K562 (cell line): ENCODE data around the gene ABCC9. TPM values are rescaled to one million over a fixed set of nuclear protein-coding genes. Genes with fewer than 3 reads are reported as not detected.

Experiments used
- ATAC-seq: fragments of 200-7000 bp; cut with Tn5 transposase; 3 replicates; pipeline ENCODE4 v1.9.1; 2020; ENCODE audit warnings: moderate library complexity
- BruUV-seq: library from RNA; stranded (reverse); fragments of 400-500 nt; replicated peaks from 2 replicates; lab custom pipeline; 2021; lab: Mats Ljungman, UMichigan
- CTCF ChIA-PET: fragments of 300-600 bp; formaldehyde crosslinking; extraction: SDS; loops from one replicate; lab custom pipeline; 2021; ENCODE audit warnings: low intra/inter-chr PET ratio; lab: Yijun Ruan, JAX
- POLR2A ChIA-PET: fragments of 300-600, 350-650 bp; sonication (Branson Sonifier 250); formaldehyde crosslinking; extraction: SDS; loops from one replicate; lab custom pipeline; 2021; ENCODE audit warnings: antibody characterized with exemption, inconsistent platforms; lab: Yijun Ruan, JAX
- DNase-seq, 4 experiments: peaks; one replicate each; pipeline versions ENCODE4 v3.0.0 to v3.0.0-alpha.2; 2011 to 2018; ENCODE audit warnings: low spot score in 3 of 4, mixed read lengths in 3 of 4; ENCODE audit errors: extremely low read depth in 1 of 4
- FAIRE-seq: peaks from 2 replicates; lab custom pipeline; 2011; peaks lifted over from hg19 to GRCh38; lab: Jason Lieb, UNC
- H2AFZ ChIP-seq: 2 replicates; pipeline ENCODE4 v1.6.0; 2011; ENCODE audit warnings: low read depth, low read length, control low read depth, inconsistent platforms
- H3K27ac ChIP-seq: fragments of 200-600 bp; 3 replicates; pipeline ENCODE4 v1.8.0; 2011; ENCODE audit warnings: low read depth, mild to moderate bottlenecking, control low read depth, inconsistent platforms, low read length, moderate library complexity, mixed read lengths; ENCODE audit errors: extremely low read depth
- H3K27me3 ChIP-seq, 2 experiments: fragments of 300-600 bp in 1 of 2; 2 replicates in 1 of 2; 3 replicates in 1 of 2; pipeline versions ENCODE4 v1.6.0 to v1.8.0; 2011; ENCODE audit warnings: inconsistent platforms in 2 of 2, low read length in 2 of 2, mild to moderate bottlenecking in 1 of 2, mixed read lengths in 1 of 2, moderate library complexity in 1 of 2; ENCODE audit not compliant: control insufficient read depth in 2 of 2, insufficient read depth in 2 of 2
- H3K36me3 ChIP-seq: fragments of 300-600 bp; 3 replicates; pipeline ENCODE4 v1.8.0; 2011; ENCODE audit warnings: mild to moderate bottlenecking, low read length, inconsistent platforms; ENCODE audit not compliant: control insufficient read depth, insufficient read depth
- H3K4me1 ChIP-seq, 2 experiments: fragments of 200-600 bp in 1 of 2; replicated peaks in 1 of 2; 2 replicates in 1 of 2; 3 replicates in 1 of 2; pipeline versions ENCODE4 v1.5.1 to v1.8.0; 2011; ENCODE audit warnings: inconsistent platforms in 2 of 2, low read length in 2 of 2, mild to moderate bottlenecking in 1 of 2, mixed read lengths in 1 of 2, moderate library complexity in 1 of 2; ENCODE audit not compliant: control insufficient read depth in 2 of 2, insufficient read depth in 2 of 2
- H3K4me2 ChIP-seq: 2 replicates; pipeline ENCODE4 v1.6.1; 2011; ENCODE audit warnings: low read length, control low read depth, inconsistent platforms, mixed read lengths; ENCODE audit not compliant: insufficient read depth
- H3K4me3 ChIP-seq: fragments of 200-600 bp; sonication (generic), shearing (Covaris generic); 2 replicates; pipeline ENCODE4 v1.5.1; 2016; ENCODE audit warnings: control low read depth, inconsistent platforms
- H3K79me2 ChIP-seq: fragments of 200-600 bp; 3 replicates; pipeline ENCODE4 v1.8.0; 2011; ENCODE audit warnings: low read length, inconsistent platforms; ENCODE audit not compliant: control insufficient read depth, insufficient read depth
- H3K9ac ChIP-seq, 2 experiments: 2 replicates each; pipeline versions ENCODE4 v1.6.0 to v1.6.1; 2011; ENCODE audit warnings: low read depth in 2 of 2, low read length in 2 of 2, control low read depth in 1 of 2, inconsistent platforms in 1 of 2, mild to moderate bottlenecking in 1 of 2, mixed read lengths in 1 of 2; ENCODE audit not compliant: insufficient read depth in 1 of 2
- H3K9me1 ChIP-seq: one replicate; pipeline ENCODE4 v1.6.0; 2011; ENCODE audit warnings: inconsistent platforms, mild to moderate bottlenecking, low read length, moderate library complexity; ENCODE audit not compliant: control insufficient read depth, insufficient read depth
- H3K9me3 ChIP-seq: replicated peaks from 2 replicates; pipeline ENCODE4 v1.5.1; 2011; ENCODE audit warnings: low read depth, low read length, inconsistent platforms; ENCODE audit not compliant: control insufficient read depth, insufficient read depth
- H4K20me1 ChIP-seq: replicated peaks from 2 replicates; pipeline ENCODE4 v1.6.1; 2011; ENCODE audit warnings: low read length, inconsistent platforms, mixed read lengths; ENCODE audit not compliant: control insufficient read depth, insufficient read depth
- ARNT ChIP-seq, 2 experiments: fragments of 450-650 bp; IDR thresholded peaks; 2 replicates each; pipeline ENCODE4 v1.6.1; 2016; ENCODE audit warnings: mild to moderate bottlenecking in 1 of 2
- BCOR ChIP-seq: fragments of 450-650 bp; IDR thresholded peaks from 2 replicates; pipeline ENCODE4 v1.6.1; 2016
- CHCHD3 ChIP-seq: fragments of 250-450 bp; sonication (Bioruptor Pico); IDR thresholded peaks from 2 replicates; pipeline ENCODE4 v2.1.2; 2022; ENCODE audit warnings: mild to moderate bottlenecking
- FOXP1 ChIP-seq: sonication (generic); formaldehyde crosslinking; IDR thresholded peaks from 2 replicates; pipeline ENCODE4 v1.8.0; 2022; ENCODE audit warnings: mild to moderate bottlenecking, missing genetic modification reagents
- HINFP ChIP-seq: fragments of 450-650 bp; conservative IDR thresholded peaks from 2 replicates; pipeline ENCODE4 v1.6.1; 2016; ENCODE audit warnings: missing genetic modification characterization, low read depth, mild to moderate bottlenecking, control low read depth, missing compliant biosample characterization
- MAX ChIP-seq: sonication (generic); formaldehyde crosslinking; IDR thresholded peaks from 2 replicates; pipeline ENCODE4 v1.9.0; 2022; ENCODE audit warnings: mild to moderate bottlenecking, missing genetic modification reagents
- MCM5 ChIP-seq: fragments of 450-650 bp; IDR thresholded peaks from 2 replicates; pipeline ENCODE4 v1.6.1; 2016; ENCODE audit warnings: low read depth
- MTA1 ChIP-seq: fragments of 450-650 bp; IDR thresholded peaks from 2 replicates; pipeline ENCODE4 v1.6.1; 2017; ENCODE audit warnings: borderline replicate concordance
- MYC ChIP-seq, 2 experiments: fragments of 250-450 bp in 1 of 2; sonication (Bioruptor Pico) in 1 of 2; IDR thresholded peaks; 2 replicates each; pipeline versions ENCODE4 v1.5.1 to v1.6.1; 2012 to 2021; ENCODE audit warnings: low read depth in 2 of 2, borderline replicate concordance in 1 of 2, improper control_type of control experiment in 1 of 2, low read length in 1 of 2, mild to moderate bottlenecking in 1 of 2, moderate library complexity in 1 of 2
- NCOA6 ChIP-seq: fragments of 450-650 bp; IDR thresholded peaks from 2 replicates; pipeline ENCODE4 v1.6.1; 2017; ENCODE audit warnings: mild to moderate bottlenecking
- PHF21A ChIP-seq: fragments of 450-650 bp; IDR thresholded peaks from 2 replicates; pipeline ENCODE4 v1.6.1; 2017; ENCODE audit warnings: low read depth, borderline replicate concordance
- SAFB ChIP-seq: fragments of 200-400 bp; formaldehyde crosslinking; IDR thresholded peaks from 2 replicates; pipeline ENCODE4 v1.6.1; 2017; ENCODE audit warnings: low read depth, low read length, borderline replicate concordance
- SMARCE1 ChIP-seq: fragments of 450-650 bp; IDR thresholded peaks from 2 replicates; pipeline ENCODE4 v1.7.1; 2016; ENCODE audit warnings: mild to moderate bottlenecking
- U2AF2 ChIP-seq: fragments of 200-400 bp; formaldehyde crosslinking; optimal IDR thresholded peaks from 2 replicates; pipeline ENCODE3; 2017; ENCODE audit warnings: low read depth, mild to moderate bottlenecking, low read length
- ZBTB34 ChIP-seq: fragments of 250-450 bp; sonication (Bioruptor Pico); IDR thresholded peaks from 2 replicates; pipeline ENCODE4 v1.8.0; 2021; ENCODE audit warnings: mild to moderate bottlenecking, moderate library complexity
- ZBTB9 ChIP-seq: fragments of 450-650 bp; formaldehyde crosslinking; IDR thresholded peaks from 2 replicates; pipeline ENCODE4 v1.4.0; 2020; ENCODE audit warnings: mild to moderate bottlenecking, moderate library complexity
- ZKSCAN8 ChIP-seq: fragments of 200-800 bp; sonication (Bioruptor generic); IDR thresholded peaks from 2 replicates; pipeline ENCODE4 v1.6.1; 2016; ENCODE audit warnings: missing genetic modification characterization, missing compliant biosample characterization
- ZNF507 ChIP-seq: conservative IDR thresholded peaks from 2 replicates; pipeline ENCODE4 v1.6.1; 2017; ENCODE audit warnings: missing genetic modification characterization, missing compliant biosample characterization
- ZNF696 ChIP-seq: fragments of 250-450 bp; sonication (Bioruptor Pico); conservative IDR thresholded peaks from 2 replicates; pipeline ENCODE4 v1.4.0; 2020; ENCODE audit warnings: mild to moderate bottlenecking, moderate library complexity
- WGBS: fragments of 100-300 bp; shearing (Covaris generic); methylation state at CpG from one replicate; pipeline ENCODE4 v1.1.6; 2016; ENCODE audit warnings: low coverage, mixed read lengths; ENCODE audit not compliant: insufficient coverage; ENCODE audit errors: missing lambda C conversion rate; 5-methylcytosine and 5-hydroxymethylcytosine counted together
- in situ Hi-C: fragments of 300-500 bp; cut with MboI; formaldehyde crosslinking; loops from 4 replicates; pipeline ENCODE4 v1.15.0; 2018; ENCODE audit warnings: inconsistent platforms, mixed read lengths
- intact Hi-C: fragments of 100-400 bp; cut with micrococcal nuclease; formaldehyde crosslinking; loops from 2 replicates; pipeline ENCODE4 v1.14.2; 2022
- polyA plus RNA-seq, 8 experiments: library from polyadenylated mRNA; depleted of rRNA in 4 of 8; stranded (reverse) in 5 of 8; unstranded in 3 of 8; fragments of >200 nt; fragmentation: Nextera tagmentation in 2 of 8; fragmentation: Illumina TruSeq in 1 of 8; extraction: Ambion mirVana in 2 of 8; extraction: Trizol in 1 of 8; gene quantifications; 2 replicates each; pipeline versions ENCODE4 v1.2.1 to v1.2.3, GENCODE V29; 2011 to 2014; ENCODE audit warnings: inconsistent platforms in 1 of 8, missing spikeins in 1 of 8
- total RNA-seq, 7 experiments: library from RNA; depleted of rRNA in 6 of 7; stranded (reverse); fragments of >200 nt in 6 of 7; fragmentation: Illumina TruSeq in 2 of 7; extraction: Trizol in 2 of 7; gene quantifications; 2 replicates each; pipeline versions ENCODE4 v1.2.1 to v1.2.3, GENCODE V29; 2011 to 2021; ENCODE audit warnings: low replicate concordance in 1 of 7

Gene ABCC9
- total and polyA plus RNA-seq, 9 of the 15 experiments (the other 6 are each of a cell fraction or from before 2014, with no cell fraction given): 0.05 to 0.40 (median 0.18) TPM

- Histone ChIP-seq H3K4me1 (no peaks in the 10 kb centered on the region), H4K20me1 (no peaks in the 10 kb centered on the region), H3K9me1 (no peaks in the 10 kb centered on the region)
- no peak for DNase-seq
- TF ChIP-seq FOXP1 (no peak), HINFP (no peak), MTA1 (no peak), ZBTB34 (CRISPR knock-in tag) (no peak), MYC (IDR thresholded peaks at IDR 0.05; ENCODE audit: low read depth, low read length) (no peak), MYC (CRISPR knock-in tag; IDR thresholded peaks at IDR 0.05; ENCODE audit: borderline replicate concordance, low read depth) (no peak), MCM5 (no peak), ARNT (IDR thresholded peaks at IDR 0.05) (no peak), U2AF2 (no peak), MAX (CRISPR knock-in tag) (no peak), CHCHD3 (CRISPR knock-in tag) (no peak), SAFB (no peak), ZKSCAN8 (CRISPR knock-in tag) (no peak), ZNF696 (CRISPR knock-in tag) (no peak), ZNF507 (no peak), NCOA6 (no peak), SMARCE1 (no peak), PHF21A (no peak), BCOR (no peak), ZBTB9 (CRISPR knock-in tag) (no peak)
- TF ChIP-seq, all 486 proteins: peak for 0
- Histone ChIP-seq H3K4me3 (no peak overlapping the region), H3K4me2 (no peak overlapping the region), H3K27me3 (no peaks in the 10 kb centered on the region), H3K36me3 (no peaks in the 10 kb centered on the region), H2AFZ (no peak overlapping the region), H3K79me2 (no peaks in the 10 kb centered on the region), H3K9ac (no peak overlapping the region), H3K9me3 (no peaks in the 10 kb centered on the region), H3K27ac (no peak overlapping the region)
- 2% methylated on average over 4 of the region's 4 CpGs for WGBS
- ChIA-PET POLR2A (no interaction called here), CTCF (no interaction called here)
- no peak for ATAC-seq
- in situ Hi-C loops (no loop called here), intact Hi-C loops (no loop called here)
- no peak for FAIRE-seq
- no TSS peak for BruUV-seq
Measured at GRCh38 chr12:21850419-21850818, 90.8 kb downstream of the ABCC9 start.
